HG03097 (cell line): ENCODE results near the gene DHRS7.

Experiments used
- ATAC-seq: cut with Tn5 transposase; IDR thresholded peaks from one replicate; pipeline ENCODE4 v1.9.1; 2021; ENCODE audit not compliant: unreplicated experiment, low FRiP score

DHRS7 gene

DNA sequence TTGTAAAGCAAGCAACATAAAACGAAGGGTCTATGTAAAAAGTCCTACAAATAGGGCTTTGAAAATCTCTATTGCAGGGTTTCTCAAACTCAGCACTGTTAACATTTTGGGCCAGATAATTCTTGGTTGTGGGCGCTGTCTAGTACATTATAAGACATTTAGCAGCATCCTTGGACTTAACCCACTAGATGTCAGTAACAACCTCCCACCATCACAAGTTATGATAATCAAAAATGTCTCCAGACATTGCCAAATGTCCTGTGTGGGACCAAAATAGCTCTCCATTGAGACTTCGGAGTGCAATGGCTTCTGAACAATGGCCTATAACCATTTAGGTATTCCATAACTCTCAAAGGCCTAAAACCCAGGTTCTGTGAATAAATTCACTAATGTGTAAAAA, 22.9 kb upstream of the DHRS7 start:
- ATAC-seq, result no peak

DNA sequence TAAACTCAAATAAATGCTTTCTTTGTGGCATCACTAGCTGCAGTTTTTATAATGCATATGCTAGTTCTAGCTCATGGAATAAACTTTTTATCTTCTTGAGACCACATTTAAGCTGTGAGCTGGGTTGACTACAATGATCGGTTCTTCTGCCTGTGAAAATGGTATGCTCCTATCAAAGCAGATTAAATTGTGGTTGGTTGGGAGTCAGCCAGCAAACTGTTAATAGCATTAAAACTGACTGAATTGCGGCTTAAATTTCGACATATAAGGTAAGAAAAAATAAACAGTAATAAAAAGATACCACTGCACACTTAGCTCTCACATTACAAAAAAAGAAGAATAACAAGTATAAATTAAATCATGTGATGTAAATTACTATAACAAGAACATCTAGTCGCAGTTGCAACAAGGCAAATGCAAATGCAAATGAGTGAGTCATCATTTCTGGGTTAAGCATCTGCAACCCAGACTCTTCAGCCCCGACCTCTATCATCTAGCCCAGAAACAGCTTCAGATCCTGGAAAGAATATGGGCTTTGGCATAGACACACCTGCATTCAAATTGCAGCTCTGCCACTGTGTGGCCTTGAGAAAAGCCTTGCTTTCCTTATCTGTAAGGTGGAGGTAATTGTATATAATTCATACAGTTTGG, 19.8 kb upstream of the DHRS7 start:
- ATAC-seq, result no peak

DNA sequence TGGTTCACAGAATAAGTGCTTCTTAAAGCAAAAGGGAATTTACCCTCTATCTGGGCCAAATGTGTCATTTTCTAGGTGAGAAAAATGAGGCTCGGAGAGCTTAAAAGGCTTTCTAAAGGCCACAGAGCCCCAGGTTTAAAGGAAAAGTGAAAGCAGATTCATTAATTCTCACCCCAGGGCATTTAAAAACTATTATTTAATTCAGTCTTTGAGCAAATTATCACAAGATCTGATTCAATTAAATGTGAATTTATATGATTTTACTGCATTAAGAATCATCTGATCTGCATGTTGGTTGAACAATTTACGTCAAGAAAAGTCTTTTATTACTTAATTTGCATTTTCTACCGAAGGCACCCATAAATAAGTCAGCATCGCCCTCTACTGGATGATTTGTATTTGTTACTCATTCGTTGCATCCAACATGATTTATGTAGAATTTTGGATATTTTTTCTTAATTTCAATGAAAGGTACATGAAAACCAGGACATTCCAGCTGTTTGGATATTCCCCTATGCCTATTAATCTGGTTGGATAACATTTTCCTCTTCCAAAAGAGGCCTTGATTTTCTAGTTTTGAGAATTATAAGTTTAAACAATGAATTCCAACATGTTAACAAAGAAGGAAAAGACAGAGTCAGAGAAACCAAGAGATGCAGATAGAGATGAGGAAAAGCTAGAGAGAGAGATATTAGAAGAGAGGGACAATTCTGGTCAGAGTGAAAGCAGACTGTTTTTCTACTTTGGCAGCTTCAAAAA, 19.1 kb upstream of the DHRS7 start:
- ATAC-seq, result no peak

DNA sequence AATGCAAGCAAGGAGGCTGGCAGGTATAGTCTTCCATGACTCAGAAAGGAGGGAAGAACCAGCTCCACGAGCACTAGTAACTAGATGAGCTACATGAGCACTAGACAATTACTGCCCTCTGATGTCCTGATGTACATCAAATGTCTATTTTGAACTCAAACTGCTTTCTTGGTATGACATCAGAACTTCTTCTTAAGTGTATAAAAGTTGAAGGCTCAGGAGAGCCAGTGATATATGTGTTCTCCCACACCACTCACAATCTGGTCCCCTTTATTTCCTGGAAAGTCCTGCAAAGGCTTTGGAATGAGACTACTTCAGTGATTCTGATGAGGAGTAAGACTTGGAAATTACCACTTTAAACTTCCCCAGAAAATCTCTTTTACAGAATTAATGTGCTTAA, 18.5 kb upstream of the DHRS7 start:
- no peak for ATAC-seq

DNA sequence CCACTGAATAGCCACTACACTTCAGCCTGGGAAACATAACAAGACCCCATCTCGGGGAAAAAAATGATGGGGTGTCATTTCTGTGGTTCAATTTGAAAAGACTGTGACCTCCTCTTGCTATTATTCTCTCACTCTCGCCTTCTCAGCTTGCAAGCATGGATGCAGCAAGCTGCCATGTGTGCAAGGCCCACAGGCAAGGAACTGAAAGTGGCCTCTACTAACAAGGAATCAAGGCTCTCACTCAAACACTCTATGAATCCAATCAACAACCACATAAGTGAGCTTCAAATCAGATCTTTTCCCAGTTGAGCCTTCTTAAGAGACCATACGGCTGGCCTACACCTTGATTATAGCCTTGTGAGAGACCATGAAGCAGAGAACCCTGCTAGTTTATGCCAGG, 17.9 kb upstream of the DHRS7 start:
- ATAC-seq, result no peak

DNA sequence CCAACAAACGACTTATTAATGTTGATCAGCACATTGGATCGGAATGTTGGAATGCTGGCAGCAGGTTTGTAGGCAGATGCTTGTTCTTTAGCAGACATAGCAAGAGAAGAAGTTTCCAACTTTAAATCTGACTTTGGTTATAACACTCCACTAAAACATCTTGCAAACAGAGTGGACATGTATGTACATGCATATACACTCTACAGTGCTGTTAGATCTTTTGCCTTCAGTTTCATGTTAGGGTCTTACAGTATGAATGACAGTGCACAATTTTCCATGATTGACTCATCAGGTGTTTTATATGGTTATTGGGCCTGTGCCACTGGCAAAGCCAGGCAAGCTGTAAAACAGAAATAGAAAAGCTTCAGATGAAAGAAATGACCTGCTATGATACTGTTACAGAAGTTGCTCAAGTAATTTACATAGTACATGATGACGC, 14.3 kb upstream of the DHRS7 start:
- ATAC-seq, result no peak

DNA sequence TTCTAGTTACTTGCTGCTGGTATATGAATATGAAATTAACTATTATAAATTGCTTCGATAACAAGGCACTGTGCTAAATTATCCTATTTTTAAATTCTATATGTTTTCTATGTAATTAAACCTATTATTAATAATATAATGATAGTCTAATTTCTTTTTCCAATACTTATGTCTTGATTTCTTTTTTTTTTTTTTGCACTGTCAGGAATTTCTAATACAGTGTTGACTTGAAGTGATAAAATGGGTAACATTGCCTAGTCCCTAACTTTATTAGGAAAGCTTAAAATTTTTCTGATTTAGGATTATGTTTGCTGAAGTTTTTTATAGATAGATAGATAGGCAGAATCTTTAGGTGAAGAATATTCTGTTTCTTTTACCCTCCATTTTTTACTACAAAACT, 13.6 kb upstream of the DHRS7 start:
- no peak for ATAC-seq

DNA sequence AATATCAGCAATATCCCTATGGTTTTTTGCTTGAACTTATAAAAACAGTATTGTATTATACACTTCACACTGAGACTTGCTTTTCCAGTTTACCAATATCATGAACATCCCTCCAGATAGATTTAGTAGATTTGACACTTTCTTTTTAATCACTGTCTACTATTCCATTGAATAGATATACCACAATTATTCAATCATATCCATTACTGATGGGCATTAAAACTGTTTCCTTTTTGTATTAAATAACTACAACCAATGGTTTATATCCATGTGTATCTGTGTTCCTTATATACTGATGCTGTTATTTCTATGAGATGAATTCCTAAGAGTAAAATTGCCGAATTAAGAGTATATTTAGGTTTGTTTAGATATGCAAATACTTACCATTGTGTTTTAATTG, 13.0 kb upstream of the DHRS7 start:
- no peak for ATAC-seq

DNA sequence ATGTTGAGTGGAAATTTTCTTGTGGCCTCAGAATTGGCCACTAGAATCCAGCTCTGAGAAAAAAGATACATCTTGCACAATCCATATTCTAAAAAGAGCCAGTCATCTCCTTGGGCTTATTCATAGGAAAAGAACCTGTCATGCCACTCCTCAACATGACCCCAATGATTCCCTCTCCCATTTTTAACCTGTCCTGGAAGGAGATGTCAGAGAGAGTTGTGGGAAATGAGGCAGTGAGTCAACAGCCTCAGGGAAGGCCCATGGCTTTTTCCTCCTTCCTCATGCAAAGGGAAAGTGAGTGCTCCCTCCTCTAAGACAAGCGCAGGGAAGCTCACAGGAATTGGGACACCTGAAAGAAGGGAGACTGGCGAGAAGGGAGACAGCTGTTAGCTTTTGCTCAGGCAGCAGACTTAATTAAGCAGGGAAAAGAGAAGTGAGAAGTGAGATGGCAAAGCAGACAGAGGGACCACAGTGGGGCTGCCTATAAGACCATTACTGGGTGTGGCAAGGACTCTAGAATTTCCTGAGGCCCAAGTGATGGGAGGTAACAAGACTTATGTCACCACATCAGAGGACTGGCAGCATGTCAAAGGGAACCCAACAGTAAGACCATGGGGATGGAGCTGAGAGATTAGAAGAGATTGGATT, 10.2 kb upstream of the DHRS7 start:
- ATAC-seq, result no peak

DNA sequence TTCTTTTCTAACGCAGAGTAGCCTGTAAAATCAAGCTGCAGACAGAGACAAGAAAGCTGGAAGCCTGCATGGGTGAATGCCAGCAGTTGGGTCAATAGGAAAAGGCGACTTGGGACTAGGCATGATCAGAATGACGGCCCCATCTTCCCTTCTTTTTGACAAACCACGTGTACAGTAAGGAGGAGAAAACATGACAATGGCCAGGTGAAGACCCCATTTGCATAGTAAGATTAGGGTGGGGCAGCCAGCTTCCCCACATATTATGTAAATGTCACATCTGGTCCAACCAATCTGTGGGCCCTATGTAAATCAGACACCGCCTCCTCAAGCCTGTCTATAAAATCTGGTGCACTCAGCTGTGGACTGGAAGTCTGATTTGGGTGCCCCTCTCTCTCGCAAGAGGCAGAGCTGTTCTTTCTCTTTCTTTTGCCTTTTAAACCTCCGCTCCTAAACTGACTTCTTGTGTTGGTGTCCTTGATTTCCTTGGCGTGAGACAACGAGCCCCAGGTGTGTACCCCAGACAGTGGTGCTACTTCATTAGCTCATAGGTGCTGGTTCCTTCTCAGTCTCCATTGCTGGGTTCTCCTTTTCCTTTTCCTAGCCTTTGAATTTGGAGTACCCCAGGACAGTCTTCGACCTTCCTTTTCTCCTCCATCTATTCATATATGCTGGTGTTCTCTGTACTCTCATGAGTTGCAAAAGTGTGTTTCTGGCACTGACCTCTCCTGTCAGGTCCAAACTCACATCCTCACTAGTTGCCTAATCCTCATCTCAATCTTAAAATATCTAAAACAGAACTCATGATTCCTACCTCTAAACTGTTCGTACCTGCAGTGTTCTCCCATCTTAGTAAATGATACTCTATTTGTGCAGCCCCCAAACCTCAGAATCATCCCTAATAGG, 9.4 kb upstream of the DHRS7 start:
- no peak for ATAC-seq

DNA sequence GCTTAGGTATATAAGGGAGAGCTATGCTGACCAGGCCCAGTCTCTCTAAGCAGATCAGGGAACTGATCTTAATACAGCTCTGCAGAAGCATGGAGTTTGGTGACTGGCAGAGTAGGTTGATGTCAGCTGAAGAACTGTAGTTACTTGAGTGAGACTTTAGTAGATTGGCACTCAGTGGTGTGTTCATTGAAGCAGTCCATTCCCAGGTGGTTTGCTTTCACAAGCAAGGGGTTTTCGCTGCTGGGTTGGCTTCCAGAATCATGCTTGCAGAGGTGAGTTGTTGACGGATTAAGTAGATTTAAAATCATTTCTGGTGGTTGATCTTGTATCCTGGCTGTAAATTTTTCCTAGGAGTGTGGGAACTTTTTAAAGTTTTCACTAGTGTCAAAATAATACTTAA, 6.5 kb upstream of the DHRS7 start:
- ATAC-seq, result no peak

DNA sequence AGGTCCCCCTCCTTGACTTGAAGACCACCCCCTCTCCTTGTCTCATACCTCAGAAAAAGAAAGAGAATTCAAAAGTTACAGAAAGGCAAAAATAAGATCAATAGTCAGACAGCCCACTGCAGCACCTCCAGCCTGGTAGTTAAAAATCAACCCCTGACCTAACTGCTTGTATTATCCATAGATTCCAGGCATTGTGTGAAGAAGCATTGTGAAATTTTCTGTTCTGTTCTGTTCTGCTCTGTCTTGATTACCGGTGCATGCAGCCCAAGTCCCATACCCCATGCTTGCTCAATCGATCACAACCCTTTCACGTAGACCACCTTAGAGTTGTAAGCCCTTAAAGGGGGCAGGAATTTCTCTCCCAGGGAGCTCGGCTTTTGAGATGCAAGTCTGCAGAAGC, 5.8 kb upstream of the DHRS7 start:
- ATAC-seq, result no peak

DNA sequence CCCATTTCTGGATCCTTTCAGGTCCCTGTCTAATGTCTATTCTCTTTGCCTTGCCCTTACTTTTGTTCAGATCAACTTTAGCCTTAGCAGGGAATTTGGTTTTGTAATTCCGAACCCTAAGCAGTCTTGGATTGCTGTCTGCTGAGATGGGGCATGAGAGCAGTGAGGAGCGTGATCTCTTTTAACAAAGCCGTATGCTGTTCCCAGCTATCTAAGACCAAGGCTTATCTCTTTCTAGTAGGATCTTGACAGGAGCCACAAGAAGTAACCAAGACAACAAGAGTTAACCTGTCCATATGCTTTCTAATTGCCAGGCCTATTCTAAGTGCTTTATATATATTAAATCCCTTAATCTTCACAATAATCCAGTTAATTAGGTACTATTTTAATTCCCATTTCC, 4.5 kb upstream of the DHRS7 start:
- no peak for ATAC-seq

DNA sequence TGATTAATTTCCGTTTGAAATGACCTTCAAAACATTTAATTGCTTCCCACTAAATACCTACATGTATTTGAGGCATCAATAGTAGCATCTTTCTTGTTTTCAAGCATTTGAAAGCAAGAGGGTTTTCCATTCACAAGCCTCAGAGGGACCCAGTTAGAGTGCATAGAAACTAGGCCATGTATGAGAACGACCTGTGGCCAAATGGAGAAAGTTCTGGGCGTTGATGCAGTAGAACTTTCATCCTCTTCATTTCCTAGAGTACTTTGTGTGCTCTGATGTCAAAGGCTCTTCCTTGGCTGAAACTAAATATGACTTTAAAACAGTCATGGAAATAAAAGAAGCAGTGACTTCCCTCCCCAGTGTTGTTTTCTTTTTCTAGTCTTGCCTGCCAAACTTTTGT, 944 bp upstream of the DHRS7 start:
- ATAC-seq, result no peak

DNA sequence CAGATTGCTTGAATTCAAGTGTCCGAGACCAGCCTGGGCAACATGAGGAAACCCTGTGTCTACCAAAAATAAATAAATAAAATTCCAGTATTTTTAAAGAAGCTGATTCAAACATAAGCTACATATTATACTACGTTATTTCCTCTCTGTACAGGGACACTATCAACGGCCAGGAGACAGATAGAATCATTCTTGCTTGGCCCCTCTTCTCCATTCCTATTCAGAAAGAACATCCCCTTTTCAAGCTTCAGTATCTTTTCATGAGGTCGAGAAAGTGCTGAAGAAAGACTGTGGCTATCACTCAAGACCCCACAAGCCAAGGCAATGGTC, 314 bp upstream of the DHRS7 start:
- ATAC-seq, result no peak

DNA sequence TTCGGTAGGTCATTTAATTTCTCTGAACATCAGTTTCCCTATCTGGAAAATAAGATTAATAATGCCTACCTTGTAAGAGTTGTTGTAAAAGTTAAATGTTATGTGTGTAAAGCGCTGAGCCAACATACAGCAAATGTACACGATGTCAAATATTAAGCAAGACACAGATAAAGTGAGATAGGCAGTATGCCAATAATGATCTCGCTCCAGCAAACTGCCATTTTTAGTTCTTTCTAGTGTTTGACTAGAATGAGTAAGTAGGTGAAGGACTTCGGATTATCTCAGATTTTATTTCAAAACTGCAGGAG, 840 bp downstream of the DHRS7 start:
- no peak for ATAC-seq

DNA sequence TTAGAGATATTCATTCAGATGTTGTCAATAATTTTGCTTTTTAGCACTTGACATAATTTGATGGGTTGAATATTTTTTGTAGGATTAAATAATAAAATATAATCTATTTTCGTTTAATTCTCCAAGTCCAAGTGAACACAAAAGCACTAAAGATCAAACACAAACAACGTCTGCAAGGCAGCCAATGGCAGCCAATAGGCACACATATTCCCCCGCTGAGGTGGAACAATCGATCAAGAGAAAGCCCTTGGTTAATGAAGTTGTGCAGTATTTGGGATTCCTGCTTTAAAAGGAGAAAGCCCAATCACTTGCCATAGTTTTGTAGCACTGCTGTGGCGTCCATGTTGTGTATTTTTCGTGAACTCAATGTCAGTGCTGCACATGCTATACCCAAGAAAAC, 1.5 kb downstream of the DHRS7 start:
- no peak for ATAC-seq

DNA sequence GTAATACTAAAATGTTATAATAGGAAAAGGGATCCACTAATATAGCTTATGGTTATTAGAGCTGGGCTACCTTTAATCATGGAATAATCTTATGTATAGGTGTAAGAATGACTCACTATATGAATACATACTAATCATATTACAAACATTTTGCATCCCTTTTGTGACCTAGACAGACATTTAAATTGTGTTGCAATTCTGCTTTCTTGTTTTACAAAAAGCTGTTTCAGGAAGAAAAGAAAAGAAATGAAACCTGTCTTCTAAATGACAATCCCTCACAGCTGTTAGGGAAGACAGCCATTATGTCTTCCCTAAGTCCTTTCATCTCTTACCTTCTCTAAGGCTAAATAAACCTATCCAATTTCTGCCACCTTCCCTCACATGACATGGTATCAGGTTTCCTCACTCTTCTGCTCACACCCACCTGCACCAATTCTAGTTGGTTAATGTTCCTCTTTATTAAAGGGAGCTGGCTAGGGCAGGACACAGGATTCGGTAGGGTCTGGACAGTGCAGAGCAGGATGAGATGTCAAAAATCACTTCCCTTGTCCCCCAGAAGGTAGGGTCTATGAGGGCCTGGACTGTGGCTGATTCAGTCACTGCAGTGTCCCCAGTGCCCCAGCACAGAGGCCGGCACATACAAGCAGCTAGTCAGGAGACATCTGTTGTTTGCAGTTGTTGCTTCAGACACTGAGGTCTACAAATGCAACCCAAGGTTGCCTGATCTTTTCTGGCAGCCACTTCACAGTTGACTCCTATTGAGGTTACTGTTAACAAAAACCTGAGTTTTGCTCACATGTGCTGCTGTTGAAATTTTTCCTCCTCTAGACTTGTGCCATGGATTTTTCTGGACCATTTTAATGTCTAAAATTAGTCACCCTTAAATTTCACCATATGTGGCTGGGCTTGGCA, 3.7 kb downstream of the DHRS7 start:
- ATAC-seq, result no peak

DNA sequence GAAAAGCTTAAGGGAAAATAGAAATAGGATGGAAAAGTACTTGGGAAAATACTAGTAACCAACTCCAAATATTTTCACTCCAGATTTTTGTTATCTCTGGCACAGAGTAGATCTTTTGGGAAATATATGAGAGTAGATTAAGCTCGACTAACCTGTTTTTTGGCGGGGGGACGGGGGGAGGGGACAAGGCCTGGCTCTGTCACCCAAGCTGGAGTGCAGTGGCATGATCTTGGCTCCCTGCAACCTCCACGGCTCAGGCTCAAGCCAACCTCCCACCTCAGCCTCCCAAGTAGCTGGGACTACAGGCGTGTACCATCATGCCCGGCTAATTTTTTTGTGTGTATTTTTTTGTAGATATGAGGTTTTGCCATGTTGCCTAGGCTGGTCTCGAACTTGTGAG, 4.8 kb downstream of the DHRS7 start:
- no peak for ATAC-seq

DNA sequence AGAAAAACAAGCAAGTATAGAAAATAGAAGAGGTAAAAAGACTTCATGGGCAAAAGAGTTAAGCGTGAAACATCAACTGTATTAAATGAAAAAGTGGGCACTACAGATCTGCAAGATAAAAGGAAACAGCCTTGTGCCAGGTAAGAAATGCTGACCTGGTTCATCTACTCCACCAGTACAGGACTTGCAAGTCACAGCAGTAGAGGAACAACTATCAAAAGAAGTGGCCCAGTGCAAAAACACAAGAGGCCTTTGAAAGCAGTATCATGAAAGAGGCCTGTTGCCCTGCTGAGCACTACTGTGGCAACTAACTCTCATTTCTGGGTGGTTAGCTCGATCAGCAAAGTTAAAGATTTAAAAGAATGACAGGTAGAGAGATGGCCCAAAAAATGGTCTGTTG, 10.5 kb downstream of the DHRS7 start:
- ATAC-seq, result no peak
